ENCODE measurements around the gene DCLK1.
A peak's percentile ranks its signal among the peaks of the same experiment; 100 is the strongest.

DCLK1 gene

GRCh38 chr13:35826626-35827254 lies 304.4 kb downstream of the DCLK1 start:
- Histone ChIP-seq H3K27ac (replicated peaks) (no peak overlapping the region), H3K27me3 (ENCODE audit: insufficient read depth, poor library complexity, severe bottlenecking) (no peaks in the 10 kb centered on the region), H3K4me3 (replicated peaks; ENCODE audit: insufficient read depth, low read length) (no peak overlapping the region)
- TF ChIP-seq REST (IDR thresholded peaks at IDR 0.05; ENCODE audit: insufficient replicate concordance, low read depth) (no peak), CTCF (IDR thresholded peaks at IDR 0.05; ENCODE audit: insufficient read depth, low read length) (peak; percentile 38)
- peak in 1 of 2 experiments; percentile 15 for DNase-seq (ENCODE audit: low read depth in 1 of 2, low spot score in 1 of 2)

GRCh38 chr13:35824825-35825224 lies 306.4 kb downstream of the DCLK1 start:
- TF ChIP-seq CTCF (IDR thresholded peaks at IDR 0.05; ENCODE audit: insufficient read depth, low read length) (no peak), REST (IDR thresholded peaks at IDR 0.05; ENCODE audit: insufficient replicate concordance, low read depth) (no peak), GABPA (IDR thresholded peaks at IDR 0.05; ENCODE audit: low read depth) (no peak), POLR2AphosphoS5 (IDR thresholded peaks at IDR 0.05; ENCODE audit: low read depth) (no peak), SPI1 (IDR thresholded peaks at IDR 0.05; ENCODE audit: borderline replicate concordance, low read depth) (no peak)
- H3K4me3 ChIP-seq (replicated peaks; ENCODE audit: insufficient read depth, low read length) = no peak overlapping the region

GRCh38 chr13:35824395-35824794 lies 306.8 kb downstream of the DCLK1 start:
- no peak overlapping the region for H3K27ac ChIP-seq (replicated peaks)
- TF ChIP-seq SPI1 (IDR thresholded peaks at IDR 0.05; ENCODE audit: borderline replicate concordance, low read depth) (no peak), CTCF (IDR thresholded peaks at IDR 0.05; ENCODE audit: insufficient read depth, low read length) (no peak), REST (IDR thresholded peaks at IDR 0.05; ENCODE audit: insufficient replicate concordance, low read depth) (no peak), GABPA (IDR thresholded peaks at IDR 0.05; ENCODE audit: low read depth) (no peak), POLR2AphosphoS5 (IDR thresholded peaks at IDR 0.05; ENCODE audit: low read depth) (no peak)
- no peak overlapping the region for H3K4me3 ChIP-seq (replicated peaks; ENCODE audit: insufficient read depth, low read length)
- DNase-seq (ENCODE audit: low read depth in 1 of 2, low spot score in 1 of 2) = no peak
- H3K27me3 ChIP-seq (ENCODE audit: insufficient read depth, poor library complexity, severe bottlenecking) = no peaks in the 10 kb centered on the region

More at GRCh38 chr13:35824825-35825224, 306.4 kb downstream of the DCLK1 start:
- H3K27ac ChIP-seq (replicated peaks) = no peak overlapping the region
- no peaks in the 10 kb centered on the region for H3K27me3 ChIP-seq (ENCODE audit: insufficient read depth, poor library complexity, severe bottlenecking)
- DNase-seq (ENCODE audit: low read depth in 1 of 2, low spot score in 1 of 2) = no peak
